H1 (cell line): ENCODE data around the gene PSMB5. TPM values are rescaled to one million over a fixed set of nuclear protein-coding genes. Genes with fewer than 3 reads are reported as not detected.

Source experiments
- CTCF ChIA-PET: fragments of 300-600 bp; sonication (Branson Sonifier 250); formaldehyde crosslinking; loops from one replicate; lab custom pipeline; 2021; ENCODE audit not compliant: partially characterized antibody; lab: Charles Lee
- POLR2A ChIA-PET: fragments of 300-600 bp; sonication (Branson Sonifier 250); formaldehyde crosslinking; loops from one replicate; lab custom pipeline; 2021; ENCODE audit warnings: inconsistent platforms; ENCODE audit not compliant: partially characterized antibody; lab: Charles Lee
- DNase-seq, 2 experiments: peaks; one replicate each; pipeline versions ENCODE4 v3.0.0 to v3.0.0-alpha.2; 2010 to 2022; ENCODE audit warnings: low spot score in 2 of 2, low read depth in 1 of 2, mixed read lengths in 1 of 2
- FAIRE-seq: peaks from 2 replicates; lab custom pipeline; 2011; peaks lifted over from hg19 to GRCh38; lab: Jason Lieb, UNC
- H2AFZ ChIP-seq: 2 replicates; pipeline ENCODE4 v1.8.1; 2012; ENCODE audit warnings: low read length, inconsistent platforms
- H2AK5ac ChIP-seq: 2 replicates; pipeline ENCODE4 v1.6.1; 2013; ENCODE audit warnings: low read depth, low read length
- H2BK120ac ChIP-seq: replicated peaks from 2 replicates; pipeline ENCODE3; 2013; ENCODE audit warnings: low read depth, low read length, inconsistent platforms
- H2BK12ac ChIP-seq: 2 replicates; pipeline ENCODE4 v1.6.1; 2013; ENCODE audit warnings: low read depth, low read length
- H2BK15ac ChIP-seq: 2 replicates; pipeline ENCODE4 v1.6.1; 2013; ENCODE audit warnings: low read length
- H2BK20ac ChIP-seq: 2 replicates; pipeline ENCODE4 v1.6.1; 2013; ENCODE audit warnings: low read length
- H2BK5ac ChIP-seq: 2 replicates; pipeline ENCODE4 v1.6.1; 2013; ENCODE audit warnings: low read depth, low read length
- H3K14ac ChIP-seq: 2 replicates; pipeline ENCODE4 v1.6.1; 2013; ENCODE audit warnings: inconsistent platforms; ENCODE audit not compliant: insufficient read length
- H3K18ac ChIP-seq: 2 replicates; pipeline ENCODE4 v1.6.1; 2013; ENCODE audit warnings: low read length; ENCODE audit errors: extremely low read depth
- H3K23ac ChIP-seq: 2 replicates; pipeline ENCODE4 v1.6.1; 2013; ENCODE audit warnings: inconsistent platforms; ENCODE audit not compliant: insufficient read length
- H3K23me2 ChIP-seq: 2 replicates; pipeline ENCODE4 v1.6.1; 2013; ENCODE audit warnings: low read depth, low read length
- H3K27ac ChIP-seq: 2 replicates; pipeline ENCODE4 v1.6.1; 2011; ENCODE audit warnings: low read depth, low read length, inconsistent platforms
- H3K27me3 ChIP-seq, 4 experiments: replicated peaks in 1 of 4; 1 replicate in 1 of 4; 2 replicates in 3 of 4; pipeline versions ENCODE4 v1.6.1 to v1.8.1; 2011 to 2013; ENCODE audit warnings: low read length in 3 of 4, mild to moderate bottlenecking in 3 of 4, inconsistent platforms in 2 of 4, mixed read lengths in 2 of 4, moderate library complexity in 1 of 4; ENCODE audit not compliant: control insufficient read depth in 3 of 4, insufficient read depth in 3 of 4; ENCODE audit errors: extremely low read depth in 1 of 4
- H3K36me3 ChIP-seq, 4 experiments: 2 replicates each; pipeline versions ENCODE4 v1.6.1 to v1.8.1; 2011 to 2013; ENCODE audit warnings: mild to moderate bottlenecking in 4 of 4, low read length in 3 of 4, moderate library complexity in 2 of 4, control low read depth in 1 of 4, inconsistent platforms in 1 of 4; ENCODE audit not compliant: insufficient read depth in 4 of 4, control insufficient read depth in 2 of 4
- H3K4ac ChIP-seq: replicated peaks from 2 replicates; pipeline ENCODE3; 2013; ENCODE audit warnings: low read length, low read depth, mixed read lengths, inconsistent platforms; ENCODE audit not compliant: insufficient read length
- H3K4me1 ChIP-seq, 4 experiments: replicated peaks in 1 of 4; 1 replicate in 1 of 4; 2 replicates in 3 of 4; pipeline versions ENCODE4 v1.6.1 to v1.8.1; 2011 to 2013; ENCODE audit warnings: low read length in 3 of 4, inconsistent platforms in 2 of 4, mixed read lengths in 1 of 4; ENCODE audit not compliant: insufficient read depth in 4 of 4, control insufficient read depth in 3 of 4
- H3K4me2 ChIP-seq, 2 experiments: 2 replicates each; pipeline versions ENCODE4 v1.6.1 to v1.8.1; 2011 to 2013; ENCODE audit warnings: low read depth in 2 of 2, low read length in 2 of 2, control low read depth in 1 of 2, inconsistent platforms in 1 of 2, mild to moderate bottlenecking in 1 of 2; ENCODE audit not compliant: insufficient read depth in 1 of 2
- H3K4me3 ChIP-seq, 4 experiments: fragments of 200-600, 300-600 bp in 1 of 4; sonication (generic), shearing (Covaris generic), sonication (Bioruptor Twin) in 1 of 4; 2 replicates each; pipeline versions ENCODE4 v1.5.1 to v1.8.1; 2011 to 2016; ENCODE audit warnings: low read length in 4 of 4, low read depth in 3 of 4, control low read depth in 2 of 4, inconsistent platforms in 2 of 4, mild to moderate bottlenecking in 2 of 4, mixed read lengths in 1 of 4, moderate library complexity in 1 of 4; ENCODE audit not compliant: insufficient read depth in 2 of 4; ENCODE audit errors: extremely low read depth in 1 of 4
- H3K56ac ChIP-seq: replicated peaks from 2 replicates; pipeline ENCODE3; 2013; ENCODE audit warnings: low read depth, mild to moderate bottlenecking, mixed read lengths, low read length, inconsistent platforms; ENCODE audit not compliant: insufficient read length
- H3K79me1 ChIP-seq: 2 replicates; pipeline ENCODE4 v1.6.1; 2013; ENCODE audit warnings: low read depth, low read length, control low read depth
- H3K79me2 ChIP-seq, 2 experiments: 2 replicates each; pipeline versions ENCODE4 v1.6.1 to v1.8.1; 2012 to 2013; ENCODE audit warnings: low read length in 2 of 2, mild to moderate bottlenecking in 2 of 2, inconsistent platforms in 1 of 2; ENCODE audit not compliant: insufficient read depth in 2 of 2, control insufficient read depth in 1 of 2
- H3K9ac ChIP-seq, 4 experiments: replicated peaks in 1 of 4; 1 replicate in 1 of 4; 2 replicates in 3 of 4; pipeline versions ENCODE4 v1.6.1 to v1.8.1; 2011 to 2013; ENCODE audit warnings: low read depth in 3 of 4, low read length in 3 of 4, control low read depth in 2 of 4, mild to moderate bottlenecking in 2 of 4, moderate library complexity in 2 of 4, inconsistent platforms in 1 of 4; ENCODE audit errors: extremely low read depth in 1 of 4
- H3K9me3 ChIP-seq, 2 experiments: 2 replicates each; pipeline versions ENCODE4 v1.6.1 to v1.8.1; 2012 to 2013; ENCODE audit warnings: mild to moderate bottlenecking in 2 of 2, moderate library complexity in 2 of 2, control low read depth in 1 of 2, inconsistent platforms in 1 of 2, low read depth in 1 of 2, low read length in 1 of 2, mixed read lengths in 1 of 2; ENCODE audit not compliant: insufficient read depth in 2 of 2
- H4K20me1 ChIP-seq, 2 experiments: replicated peaks in 1 of 2; 2 replicates each; pipeline versions ENCODE3 to v1.8.1; 2011 to 2013; ENCODE audit warnings: inconsistent platforms in 2 of 2, low read length in 2 of 2, mild to moderate bottlenecking in 1 of 2; ENCODE audit not compliant: insufficient read depth in 2 of 2, control insufficient read depth in 1 of 2
- H4K5ac ChIP-seq: 2 replicates; pipeline ENCODE4 v1.6.1; 2013; ENCODE audit warnings: low read length, low read depth, mixed read lengths, inconsistent platforms; ENCODE audit not compliant: insufficient read length
- H4K8ac ChIP-seq: 2 replicates; pipeline ENCODE4 v1.8.0; 2013; ENCODE audit warnings: mild to moderate bottlenecking, moderate library complexity, low read length, inconsistent platforms; ENCODE audit not compliant: insufficient read depth; ENCODE audit errors: extremely low read depth
- H4K91ac ChIP-seq: replicated peaks from 2 replicates; pipeline ENCODE3; 2013; ENCODE audit warnings: low read length, mixed read lengths, inconsistent platforms; ENCODE audit not compliant: insufficient read length
- CBX8 ChIP-seq: fragments of 300-800, 300-1000 bp; sonication (generic); IDR thresholded peaks from 2 replicates; pipeline ENCODE4 v1.7.1; 2016; ENCODE audit warnings: low read depth, low read length, borderline replicate concordance
- CREB1 ChIP-seq: IDR thresholded peaks from 2 replicates; pipeline ENCODE4 v1.6.1; 2012; ENCODE audit warnings: inconsistent platforms
- EZH2 ChIP-seq: fragments of 200-600 bp; sonication (generic); IDR thresholded peaks from 2 replicates; pipeline ENCODE4 v1.7.1; 2012; ENCODE audit warnings: low read depth, mild to moderate bottlenecking, moderate library complexity, low read length, inconsistent platforms; ENCODE audit not compliant: severe bottlenecking
- FOSL1 ChIP-seq: IDR thresholded peaks from 2 replicates; pipeline ENCODE4 v1.6.1; 2011; ENCODE audit warnings: mild to moderate bottlenecking, low read depth, low read length, moderate library complexity; ENCODE audit not compliant: insufficient read depth
- JUN ChIP-seq: IDR thresholded peaks from 2 replicates; pipeline ENCODE4 v1.6.1; 2011; ENCODE audit warnings: low read depth, mild to moderate bottlenecking, improper control_type of control experiment, low read length
- JUND ChIP-seq: IDR thresholded peaks from 2 replicates; pipeline ENCODE4 v1.6.1; 2011; ENCODE audit warnings: mild to moderate bottlenecking, improper control_type of control experiment, low read length
- KDM1A ChIP-seq: fragments of 200-600, 300-600 bp; sonication (generic); IDR thresholded peaks from 2 replicates; pipeline ENCODE4 v1.7.1; 2016; ENCODE audit warnings: mild to moderate bottlenecking, low read length, borderline replicate concordance
- KDM4A ChIP-seq: IDR thresholded peaks from one replicate; pipeline ENCODE4 v1.7.1; 2012; ENCODE audit warnings: low read depth, mild to moderate bottlenecking, moderate library complexity, low read length, inconsistent platforms; ENCODE audit not compliant: severe bottlenecking
- POLR2AphosphoS5 ChIP-seq: IDR thresholded peaks from 2 replicates; pipeline ENCODE4 v1.6.1; 2011; ENCODE audit warnings: low read depth, low read length
- RFX5 ChIP-seq: IDR thresholded peaks from 2 replicates; pipeline ENCODE4 v1.6.1; 2011; ENCODE audit warnings: low read depth, low read length, improper control_type of control experiment, borderline replicate concordance
- TCF12 ChIP-seq: IDR thresholded peaks from 2 replicates; pipeline ENCODE4 v1.6.1; 2011; ENCODE audit warnings: low read depth, mild to moderate bottlenecking, low read length
- WGBS, 2 experiments: shearing (Covaris generic) in 1 of 2; methylation state at CpG; one replicate each; pipeline versions ENCODE4 v1.1.6 to v1.1.7; 2013 to 2015; ENCODE audit warnings: low lambda C conversion rate in 2 of 2, mixed read lengths in 2 of 2, inconsistent platforms in 1 of 2, low coverage in 1 of 2, missing lambda C conversion rate in 1 of 2; ENCODE audit not compliant: insufficient replicate concordance in 2 of 2, insufficient coverage in 1 of 2, insufficient read length in 1 of 2; ENCODE audit errors: extremely low coverage in 1 of 2, missing lambda C conversion rate in 1 of 2; 5-methylcytosine and 5-hydroxymethylcytosine counted together
- polyA plus RNA-seq, 7 experiments: library from polyadenylated mRNA; depleted of rRNA in 3 of 7; stranded (reverse) in 5 of 7; unstranded in 2 of 7; fragments of >200 nt in 5 of 7; fragments of 200-250 nt in 2 of 7; gene quantifications; 1 replicate in 5 of 7; 2 replicates in 1 of 7; 4 replicates in 1 of 7; pipeline versions ENCODE4 v1.2.1 to v1.2.3, GENCODE V29; 2011 to 2013; ENCODE audit warnings: missing spikeins in 2 of 7, mixed read lengths in 2 of 7
- total RNA-seq: library from RNA; stranded (reverse); fragmentation: NEBNext Ultra II Directional; extraction: Animal tissue kit (Norgen Biotek cat#: 25700); gene quantifications from 2 replicates; pipeline ENCODE4 v1.2.1, GENCODE V29; 2021
- TF ChIP-seq, protein P1 (sequence below): IDR thresholded peaks from 2 replicates; pipeline ENCODE4 v1.6.1; 2012; ENCODE audit warnings: low read length, inconsistent platforms

The PSMB5 gene
- total and polyA plus RNA-seq, 2 of the 8 experiments (the other 6 are each of a cell fraction or from before 2014, with no cell fraction given): 254 to 510 TPM

GRCh38 chr14:23024612-23025075 is 10.1 kb downstream of the PSMB5 start:
- Histone ChIP-seq H3K23ac (no peak overlapping the region), H3K56ac (no peak overlapping the region), H4K20me1 (peaks cover 2 to 6% of the 10 kb centered on the region in 2 experiments), H2BK5ac (no peak overlapping the region), H3K9ac (peak overlapping the region in 1 of 4 experiments; percentile 32; a peak in 1 of 7 replicates), H2BK120ac (no peak overlapping the region), H3K14ac (no peak overlapping the region), H3K4ac (no peak overlapping the region), H3K23me2 (no peaks in the 10 kb centered on the region), H3K4me2 (no peak overlapping the region), H4K8ac (no peak overlapping the region), H3K79me1 (peaks cover 3% of the 10 kb centered on the region; the same call in 1 of the 2 replicates), H3K27me3 (no peaks in the 10 kb centered on the region), H2AK5ac (no peak overlapping the region), H3K4me1 (peaks cover 0 to 3% (median under 1%) of the 10 kb centered on the region in 4 experiments; a peak in 1 of 7 replicates), H3K4me3 (no peak overlapping the region), H2BK15ac (no peak overlapping the region), H2BK12ac (no peak overlapping the region), H3K79me2 (peaks cover 0 to 11% of the 10 kb centered on the region in 2 experiments; a peak in 2 of 4 replicates), H3K36me3 (peaks cover 8 to 34% (median 20%) of the 10 kb centered on the region in 4 experiments; a peak in 7 of 8 replicates), H3K27ac (no peak overlapping the region), H2BK20ac (no peak overlapping the region), H2AFZ (no peak overlapping the region), H3K9me3 (no peaks in the 10 kb centered on the region), H4K91ac (no peak overlapping the region), H3K18ac (no peak overlapping the region), H4K5ac (no peak overlapping the region)
- no peak for DNase-seq
- WGBS, 2 experiments: 82% methylated on average over 7 of the region's 7 CpGs; no CpG with 5 or more reads in 1 of the 2 experiments
- FAIRE-seq: no peak
- POLR2A ChIA-PET: interaction anchor here (0.9 to 11.2 kb wide), 10 partner anchors 7 to 67 kb away, joined by 3 to 99 read pairs (median 4); partner anchors contain the start of genes CDH24 and PSMB5
- CTCF ChIA-PET: interaction anchor here (1.3 to 11.9 kb wide), 11 partner anchors 12 to 94 kb away, joined by 3 to 103 read pairs (median 6); partner anchors contain the start of genes AJUBA and PSMB11
- TF ChIP-seq JUN: no peak
- no peak for TF ChIP-seq RFX5
- no peak for TF ChIP-seq KDM1A
- no peak for TF ChIP-seq CBX8
- TF ChIP-seq, protein P1, sequence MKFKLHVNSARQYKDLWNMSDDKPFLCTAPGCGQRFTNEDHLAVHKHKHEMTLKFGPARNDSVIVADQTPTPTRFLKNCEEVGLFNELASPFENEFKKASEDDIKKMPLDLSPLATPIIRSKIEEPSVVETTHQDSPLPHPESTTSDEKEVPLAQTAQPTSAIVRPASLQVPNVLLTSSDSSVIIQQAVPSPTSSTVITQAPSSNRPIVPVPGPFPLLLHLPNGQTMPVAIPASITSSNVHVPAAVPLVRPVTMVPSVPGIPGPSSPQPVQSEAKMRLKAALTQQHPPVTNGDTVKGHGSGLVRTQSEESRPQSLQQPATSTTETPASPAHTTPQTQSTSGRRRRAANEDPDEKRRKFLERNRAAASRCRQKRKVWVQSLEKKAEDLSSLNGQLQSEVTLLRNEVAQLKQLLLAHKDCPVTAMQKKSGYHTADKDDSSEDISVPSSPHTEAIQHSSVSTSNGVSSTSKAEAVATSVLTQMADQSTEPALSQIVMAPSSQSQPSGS: no peak
- no peak for TF ChIP-seq TCF12
- no peak for TF ChIP-seq CREB1
- no peak for TF ChIP-seq FOSL1
- TF ChIP-seq POLR2AphosphoS5: no peak
- TF ChIP-seq EZH2: no peak
- no peak for TF ChIP-seq JUND
- TF ChIP-seq KDM4A: no peak
